Subcutaneous adipose tissue (tissue), 4 donors: ENCODE results near the gene CNR2. TPM values are rescaled to one million over a fixed set of nuclear protein-coding genes. Genes with fewer than 3 reads are reported as not detected.

Experiments used
- total RNA-seq, 4 donors: library from RNA; depleted of rRNA; stranded (reverse); fragments of >200 nt; gene quantifications; one replicate each; pipeline ENCODE4 v1.1.0, GENCODE V29; 2016
- TF ChIP-seq, protein P1 (sequence below): fragments of 450-650 bp; IDR thresholded peaks from one replicate; pipeline ENCODE4 v1.5.1; 2016; ENCODE audit warnings: low read depth, mild to moderate bottlenecking, control low read depth, antibody characterized with exemption, moderate library complexity

Gene CNR2
- total RNA-seq, 4 donors from 2014 or later: under 0.01 TPM; not detected in 3

DNA sequence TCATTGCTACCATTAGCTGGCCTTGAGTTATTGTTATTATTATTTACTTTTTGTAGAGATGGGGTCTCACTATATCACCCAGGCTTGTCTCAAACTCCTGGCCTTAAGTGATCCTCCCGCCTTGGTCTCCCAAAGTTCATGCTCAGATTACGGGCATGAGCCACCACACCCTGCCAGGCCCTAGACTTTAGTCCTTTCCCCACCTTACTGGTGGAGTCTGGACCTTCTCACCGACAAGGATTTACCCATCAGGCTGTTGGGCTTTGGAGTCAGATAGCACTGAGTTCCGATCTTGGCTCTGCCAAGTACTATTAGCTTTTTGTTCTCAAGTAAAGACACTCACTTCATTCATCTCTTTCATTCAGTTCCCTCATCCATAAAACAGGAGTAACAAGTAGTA is 17.2 kb downstream of the CNR2 start:
- TF ChIP-seq, protein P1, sequence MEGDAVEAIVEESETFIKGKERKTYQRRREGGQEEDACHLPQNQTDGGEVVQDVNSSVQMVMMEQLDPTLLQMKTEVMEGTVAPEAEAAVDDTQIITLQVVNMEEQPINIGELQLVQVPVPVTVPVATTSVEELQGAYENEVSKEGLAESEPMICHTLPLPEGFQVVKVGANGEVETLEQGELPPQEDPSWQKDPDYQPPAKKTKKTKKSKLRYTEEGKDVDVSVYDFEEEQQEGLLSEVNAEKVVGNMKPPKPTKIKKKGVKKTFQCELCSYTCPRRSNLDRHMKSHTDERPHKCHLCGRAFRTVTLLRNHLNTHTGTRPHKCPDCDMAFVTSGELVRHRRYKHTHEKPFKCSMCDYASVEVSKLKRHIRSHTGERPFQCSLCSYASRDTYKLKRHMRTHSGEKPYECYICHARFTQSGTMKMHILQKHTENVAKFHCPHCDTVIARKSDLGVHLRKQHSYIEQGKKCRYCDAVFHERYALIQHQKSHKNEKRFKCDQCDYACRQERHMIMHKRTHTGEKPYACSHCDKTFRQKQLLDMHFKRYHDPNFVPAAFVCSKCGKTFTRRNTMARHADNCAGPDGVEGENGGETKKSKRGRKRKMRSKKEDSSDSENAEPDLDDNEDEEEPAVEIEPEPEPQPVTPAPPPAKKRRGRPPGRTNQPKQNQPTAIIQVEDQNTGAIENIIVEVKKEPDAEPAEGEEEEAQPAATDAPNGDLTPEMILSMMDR: no peak

DNA sequence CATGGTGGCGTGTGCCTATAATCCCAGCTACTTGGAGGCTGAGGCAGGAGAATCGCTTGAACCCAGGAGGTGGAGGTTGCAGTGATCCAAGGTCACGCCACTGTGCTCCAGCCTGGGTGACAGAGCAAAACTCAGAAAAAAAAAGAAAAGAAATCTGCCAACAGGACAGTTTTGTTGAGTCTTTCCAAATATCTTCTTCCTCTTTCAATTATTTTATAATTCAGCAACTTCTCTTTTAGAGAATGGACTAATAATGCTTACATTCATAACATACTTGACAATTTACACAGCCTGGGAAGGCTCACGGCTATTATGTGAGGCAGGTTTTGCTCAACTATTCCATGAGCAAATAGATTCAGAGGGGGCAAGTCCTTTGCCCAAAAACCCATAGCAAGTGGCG is 18.1 kb downstream of the CNR2 start:
- TF ChIP-seq, protein P1: no peak

DNA sequence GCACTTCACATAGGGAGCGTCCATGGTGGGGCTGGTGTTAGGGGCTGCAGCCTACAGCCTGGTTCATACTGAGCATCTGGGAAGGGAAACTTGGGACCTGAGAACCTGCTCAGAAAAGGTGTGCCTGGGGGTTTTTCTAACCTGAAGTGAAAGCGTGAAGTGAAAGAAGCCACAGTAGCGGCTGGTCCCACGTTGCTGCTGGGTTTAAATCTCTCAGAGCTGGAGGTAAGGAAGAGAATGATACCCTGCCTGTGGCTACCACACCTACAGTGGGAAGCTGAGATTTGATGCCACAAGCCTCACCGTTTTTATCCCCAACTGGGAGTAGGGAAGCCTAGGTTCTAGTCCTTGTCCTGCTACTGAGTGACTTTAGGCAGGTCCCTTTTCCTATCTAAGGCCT is 24.1 kb downstream of the CNR2 start:
- TF ChIP-seq, protein P1: no peak

DNA sequence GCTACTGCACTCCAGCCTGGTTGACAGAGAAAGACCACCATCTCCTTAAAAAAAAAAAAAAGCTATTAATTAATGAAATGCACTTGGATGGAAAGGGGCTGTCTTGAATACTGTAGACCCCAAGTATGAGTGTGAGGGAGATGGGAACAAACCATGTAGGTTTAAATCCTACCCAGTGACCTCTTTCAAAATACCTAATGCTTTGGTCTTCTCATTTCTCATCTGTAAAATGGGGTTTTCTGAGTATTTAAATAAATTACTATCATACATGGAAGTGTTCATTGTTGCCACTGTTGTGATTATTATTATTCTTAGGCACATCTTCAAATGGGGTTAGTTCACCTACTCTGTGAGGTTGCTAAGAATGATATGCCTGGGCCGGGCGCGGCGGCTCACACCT is 27.9 kb downstream of the CNR2 start:
- TF ChIP-seq, protein P1: no peak

DNA sequence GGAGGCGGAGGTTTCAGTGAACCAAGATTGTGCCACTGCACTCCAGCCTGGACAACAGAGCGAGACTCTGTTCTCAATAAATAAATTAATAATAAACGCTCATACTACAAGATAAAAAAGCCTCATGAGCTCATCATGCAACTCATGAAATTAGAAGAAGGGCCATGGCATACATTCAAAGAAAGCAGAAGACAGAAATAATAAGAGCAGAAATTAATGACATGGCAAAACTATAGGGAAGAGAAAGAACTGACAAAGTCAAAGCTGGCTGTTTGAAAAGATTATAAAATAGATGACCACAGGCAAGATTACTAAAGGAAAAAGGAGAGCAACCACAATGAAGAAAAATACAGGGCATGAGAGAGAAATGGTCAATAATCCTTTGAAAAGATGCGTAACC is 30.4 kb downstream of the CNR2 start:
- TF ChIP-seq, protein P1: no peak

DNA sequence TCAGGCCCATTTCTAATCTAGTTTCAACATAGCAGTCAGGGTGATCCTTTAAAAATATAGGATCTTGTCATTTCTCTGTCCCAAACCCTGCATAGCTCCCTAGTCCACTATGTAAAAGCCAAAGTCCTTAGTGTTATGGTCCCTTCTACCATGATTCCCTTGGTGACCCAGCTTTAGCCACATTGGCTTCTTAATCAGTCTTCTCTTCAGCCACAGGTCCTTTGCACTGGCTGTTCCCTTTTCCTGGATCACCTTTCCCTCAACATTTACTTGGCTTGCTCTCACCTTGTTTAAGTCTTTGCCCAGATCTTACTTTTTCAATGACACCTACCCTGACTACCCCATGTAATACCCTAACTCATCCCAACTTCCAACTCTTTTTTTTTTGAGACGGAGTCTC is 33.4 kb downstream of the CNR2 start:
- TF ChIP-seq, protein P1: no peak

DNA sequence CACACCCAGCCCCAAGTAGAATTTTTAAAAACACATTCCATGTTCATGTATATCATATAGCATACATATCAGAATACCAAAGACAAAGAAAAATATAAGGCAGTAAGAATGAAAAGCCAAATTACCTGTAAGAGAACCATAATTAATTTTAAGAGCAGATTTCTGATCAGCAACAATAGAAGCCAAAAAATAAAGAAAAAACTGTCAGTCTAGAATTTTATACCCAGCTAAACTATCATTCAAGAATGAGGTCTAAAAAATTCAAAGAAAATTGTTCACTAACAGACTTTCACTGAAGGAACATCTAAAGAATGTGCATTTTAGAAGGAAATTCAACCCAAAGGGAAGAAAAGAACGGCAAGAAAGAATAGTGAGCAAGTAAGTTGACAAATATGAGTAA is 34.5 kb downstream of the CNR2 start:
- TF ChIP-seq, protein P1: no peak
